Hematopoietic multipotent progenitor cell treated with erythropoietin and hydrocortisone succinate and interleukin-3 and kit ligand, for 6 days (in vitro differentiated cells): ENCODE measurements around the gene FBXW10B.
"Not testable (repeated sequence)": the region's sequence is repeated elsewhere in the genome, so short reads cannot be mapped to it uniquely, and the experiment has no call there.

Source experiments
- DNase-seq: peaks from one replicate; pipeline ENCODE4 v3.0.0-alpha.2; 2015

The FBXW10B gene

GRCh38 chr17:15629991-15630390 lies 10.5 kb upstream of the FBXW10B start:
- DNase-seq = not testable (repeated sequence)

- not testable (repeated sequence) for DNase-seq
These were observed 4.2 kb upstream of the FBXW10B start for GRCh38 chr17:15623661-15624209.

DNA sequence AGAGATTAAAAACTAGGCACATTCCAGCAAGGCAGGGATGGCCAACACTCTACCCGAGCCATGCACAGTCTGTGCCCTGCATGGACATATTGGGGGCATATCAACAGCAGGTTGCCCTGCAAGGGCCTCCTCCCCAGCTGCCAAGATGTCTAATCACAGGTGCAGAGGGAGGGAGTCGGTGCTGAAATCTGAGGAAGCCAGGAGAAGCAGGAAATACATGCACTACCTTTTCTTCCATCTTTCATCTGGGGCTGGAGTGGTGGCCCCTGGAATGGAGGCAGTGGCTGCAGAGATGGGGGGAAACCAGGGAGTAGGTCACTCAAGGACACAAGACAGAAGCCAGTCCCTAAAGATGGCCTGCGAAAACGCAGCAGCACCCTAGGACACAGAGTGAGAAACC lies 3.8 kb upstream of the FBXW10B start:
- DNase-seq = not testable (repeated sequence)

GRCh38 chr17:15622124-15622523 lies 2.6 kb upstream of the FBXW10B start:
- not testable (repeated sequence) for DNase-seq

DNA sequence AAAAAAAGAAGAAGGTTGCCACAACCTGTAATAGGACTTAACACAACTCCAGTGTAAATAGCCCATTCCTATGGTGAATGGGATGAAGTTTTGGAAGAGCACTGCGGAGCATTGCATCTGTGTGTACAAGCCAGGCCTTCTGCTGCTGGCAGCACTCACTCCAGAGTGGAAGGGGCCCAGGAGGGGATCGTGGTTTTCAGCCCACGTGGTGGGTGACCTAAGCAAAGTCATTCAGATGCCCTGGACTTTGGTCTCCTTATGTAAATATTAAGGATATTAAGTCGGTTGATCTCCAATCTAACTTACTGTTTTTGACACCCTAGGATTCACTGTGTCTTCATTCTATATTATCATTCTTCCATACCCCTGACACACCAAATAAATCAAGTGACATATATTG lies 2.7 kb downstream of the FBXW10B start:
- DNase-seq = not testable (repeated sequence)

DNA sequence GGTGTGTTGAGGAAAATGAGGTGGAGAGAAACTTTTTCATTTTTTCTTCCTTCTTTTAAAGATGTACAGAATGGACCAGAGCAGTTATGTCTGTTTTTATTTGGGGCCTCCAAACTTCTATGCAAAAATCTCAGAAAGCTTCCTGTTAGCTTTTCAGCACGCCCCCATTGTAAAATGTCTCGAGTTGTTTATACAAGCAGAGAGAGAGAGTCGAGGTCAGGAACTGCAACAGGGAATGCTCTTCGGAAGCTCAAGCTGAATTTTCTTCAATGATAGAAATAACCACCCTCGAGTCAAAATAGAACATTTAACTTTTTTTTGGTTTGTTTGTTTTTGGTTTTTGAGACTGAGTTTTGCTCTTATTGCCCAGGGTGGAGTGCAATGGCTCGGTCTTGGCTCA lies 3.7 kb downstream of the FBXW10B start:
- DNase-seq = not testable (repeated sequence)

DNA sequence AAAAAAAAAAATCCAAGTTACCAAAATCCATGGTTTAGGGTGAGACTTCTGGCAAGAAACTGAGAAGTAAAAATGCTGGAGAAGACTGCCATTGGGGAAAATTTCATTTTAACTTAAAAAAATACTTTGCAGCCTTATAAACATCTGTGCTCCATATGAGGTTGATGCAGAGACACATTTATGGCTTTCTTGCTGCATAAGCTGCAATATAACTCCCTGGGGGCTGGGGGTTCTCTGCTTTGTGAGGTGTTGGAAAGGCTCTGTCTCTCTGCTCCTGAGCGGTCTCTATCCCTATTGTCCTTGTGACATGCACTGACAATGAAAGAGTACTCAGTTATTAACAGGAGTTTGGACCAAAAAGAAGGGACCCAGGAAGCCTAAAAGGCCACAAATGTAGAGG lies 6.4 kb downstream of the FBXW10B start:
- not testable (repeated sequence) for DNase-seq

DNA sequence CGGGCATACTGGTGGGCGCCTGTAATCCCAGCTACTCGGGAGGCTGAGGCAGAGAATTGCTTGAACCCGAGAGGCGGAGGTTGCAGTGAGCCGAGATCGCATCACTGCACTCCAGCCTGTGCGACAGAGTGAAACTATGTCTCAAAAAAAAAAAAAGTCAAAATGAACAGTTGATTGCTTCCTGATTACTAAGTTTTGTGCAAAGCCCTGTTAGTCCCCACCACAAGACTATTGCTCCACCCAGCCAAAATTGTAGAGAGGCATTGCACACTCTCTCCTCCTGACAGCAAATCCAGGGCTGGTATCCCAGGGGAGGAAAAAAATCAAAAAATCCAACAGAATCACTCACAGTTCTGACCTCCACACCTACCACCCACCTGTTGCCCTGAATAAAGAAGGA lies 26.5 kb downstream of the FBXW10B start:
- DNase-seq = peak; percentile 9

DNA sequence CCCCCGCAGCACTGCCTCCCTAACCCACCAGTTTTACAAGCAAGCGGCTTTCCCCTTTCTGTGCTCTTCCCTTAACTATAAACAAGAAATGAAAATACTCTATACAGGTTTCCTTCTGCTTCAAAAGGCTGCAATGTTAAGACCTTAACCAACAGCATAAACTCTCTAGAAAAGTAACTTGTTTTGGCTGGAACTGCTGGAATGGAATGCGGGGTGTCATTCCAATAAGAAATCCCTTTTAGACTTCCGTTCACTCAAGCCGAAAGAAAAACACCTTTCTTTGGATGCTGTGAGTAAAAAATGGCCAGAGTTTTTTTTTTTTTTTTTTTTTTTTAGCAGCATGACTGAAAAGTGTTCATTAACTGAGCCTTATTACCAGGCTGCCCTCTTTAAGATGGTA lies 27.5 kb downstream of the FBXW10B start:
- DNase-seq = not testable (repeated sequence)

- DNase-seq = not testable (repeated sequence)
These were observed 28.7 kb downstream of the FBXW10B start for GRCh38 chr17:15590844-15591243.

DNA sequence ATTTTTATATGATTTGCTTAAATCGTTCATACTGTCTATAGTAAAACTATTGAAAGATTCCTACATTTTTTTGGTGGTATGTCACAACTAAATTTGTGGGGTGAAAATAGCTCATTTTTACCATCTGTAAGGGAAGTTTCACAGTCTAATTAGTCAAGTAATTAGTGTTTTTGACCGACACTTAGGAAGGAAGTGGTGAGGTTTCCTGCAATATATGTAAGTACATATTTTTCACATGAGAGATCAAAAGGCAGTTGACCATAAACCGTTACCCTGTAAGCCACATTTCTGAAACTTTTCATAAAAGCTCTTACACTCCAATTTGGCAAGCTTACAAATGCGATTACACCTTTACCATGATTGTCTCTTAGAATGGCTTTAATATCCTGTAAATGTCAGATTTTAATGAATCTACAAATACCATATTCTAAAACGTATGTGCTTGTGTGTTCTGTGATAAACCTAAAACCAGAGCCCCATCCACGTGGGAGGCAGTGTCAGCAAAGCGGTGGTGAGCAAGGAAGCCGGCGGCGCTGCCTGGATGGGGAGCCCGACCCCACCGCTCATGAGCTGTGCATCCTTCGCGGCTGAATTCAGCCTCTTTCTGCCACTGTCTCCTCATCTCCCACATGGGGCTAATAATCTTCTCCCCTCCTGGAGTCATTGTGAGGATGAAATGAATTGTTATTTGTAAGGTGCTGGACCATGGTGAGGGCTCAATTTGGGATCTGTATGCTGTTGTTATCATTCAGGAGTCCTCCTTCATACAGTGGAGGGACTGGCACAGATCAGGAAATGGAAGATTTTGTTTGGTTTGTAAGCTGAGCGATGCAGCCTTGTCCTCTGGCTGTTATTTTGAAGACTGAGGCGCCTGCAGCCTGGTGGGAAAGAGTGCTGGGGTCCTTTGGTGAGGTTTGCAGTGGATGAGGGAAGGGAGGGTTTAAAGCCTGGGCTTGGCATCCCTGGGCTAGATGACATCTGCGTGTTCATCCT lies 29.7 kb downstream of the FBXW10B start:
- DNase-seq = peak; percentile 11

DNA sequence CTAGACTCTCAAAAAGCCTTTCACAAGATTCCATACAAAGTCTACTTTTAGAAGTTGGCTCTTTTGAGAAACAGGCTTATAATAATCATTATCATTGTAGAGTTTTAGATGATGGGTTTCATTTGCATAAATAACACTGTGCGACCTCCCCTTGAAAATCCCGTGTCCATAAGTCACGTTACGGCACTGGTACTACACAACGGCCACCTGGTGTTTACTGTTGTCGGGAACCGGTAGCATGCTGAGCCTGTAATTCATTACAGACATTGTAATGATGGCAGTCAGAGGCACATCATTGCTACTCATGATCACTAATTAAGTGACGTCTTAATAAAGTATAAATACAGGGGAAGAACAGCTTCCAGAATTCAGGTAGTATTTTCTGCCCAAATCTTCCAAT lies 31.5 kb downstream of the FBXW10B start:
- not testable (repeated sequence) for DNase-seq

- DNase-seq = not testable (repeated sequence)
These were observed 36.2 kb downstream of the FBXW10B start for GRCh38 chr17:15583313-15583712.

- DNase-seq = not testable (repeated sequence)
These were observed 38.0 kb downstream of the FBXW10B start for GRCh38 chr17:15581462-15581861.

GRCh38 chr17:15576848-15577247 lies 42.7 kb downstream of the FBXW10B start:
- not testable (repeated sequence) for DNase-seq

- not testable (repeated sequence) for DNase-seq
These were observed 44.8 kb downstream of the FBXW10B start for GRCh38 chr17:15574660-15575059.

- not testable (repeated sequence) for DNase-seq
These were observed 45.6 kb downstream of the FBXW10B start for GRCh38 chr17:15573870-15574269.
